ENCODE results near the gene ZNF469.

ZNF469 gene

GRCh38 chr16:88398170-88398873 is 15.6 kb downstream of the ZNF469 start:
- H3K4me3 ChIP-seq (ENCODE audit: control insufficient read depth, low read depth, low read length) = no peak overlapping the region
- TF ChIP-seq CTCF (IDR thresholded peaks at IDR 0.05; ENCODE audit: control insufficient read depth, insufficient read depth, low read depth, low read length, missing control alignments) = no peak
- DNase-seq (ENCODE audit: low read depth) = no peak

- no peak for TF ChIP-seq CTCF (IDR thresholded peaks at IDR 0.05; ENCODE audit: control insufficient read depth, insufficient read depth, low read depth, low read length, missing control alignments)
- no peak overlapping the region for H3K4me3 ChIP-seq (ENCODE audit: control insufficient read depth, low read depth, low read length)
- no peak for DNase-seq (ENCODE audit: low read depth)
These were observed 16.1 kb downstream of the ZNF469 start for GRCh38 chr16:88398874-88399178.

- no peak for TF ChIP-seq CTCF (IDR thresholded peaks at IDR 0.05; ENCODE audit: control insufficient read depth, insufficient read depth, low read depth, low read length, missing control alignments)
- H3K4me3 ChIP-seq (ENCODE audit: control insufficient read depth, low read depth, low read length) = no peak overlapping the region
- no peak for DNase-seq (ENCODE audit: low read depth)
These were observed 17.4 kb downstream of the ZNF469 start for GRCh38 chr16:88400186-88400585.

GRCh38 chr16:88401604-88402246 is 19.0 kb downstream of the ZNF469 start:
- no peak for DNase-seq (ENCODE audit: low read depth)
- no peak overlapping the region for H3K4me3 ChIP-seq (ENCODE audit: control insufficient read depth, low read depth, low read length)
- no peak for TF ChIP-seq CTCF (IDR thresholded peaks at IDR 0.05; ENCODE audit: control insufficient read depth, insufficient read depth, low read depth, low read length, missing control alignments)

- DNase-seq (ENCODE audit: low read depth) = no peak
These were observed 19.9 kb downstream of the ZNF469 start for GRCh38 chr16:88402551-88403240.

More at GRCh38 chr16:88402551-88403240, 19.9 kb downstream of the ZNF469 start:
- TF ChIP-seq CTCF (IDR thresholded peaks at IDR 0.05; ENCODE audit: control insufficient read depth, insufficient read depth, low read depth, low read length, missing control alignments) = no peak
- no peak overlapping the region for H3K4me3 ChIP-seq (ENCODE audit: control insufficient read depth, low read depth, low read length)
